ENCODE measurements around the gene MAGEF1.
A peak's percentile ranks its signal among the peaks of the same experiment; 100 is the strongest.

Gene MAGEF1

DNA sequence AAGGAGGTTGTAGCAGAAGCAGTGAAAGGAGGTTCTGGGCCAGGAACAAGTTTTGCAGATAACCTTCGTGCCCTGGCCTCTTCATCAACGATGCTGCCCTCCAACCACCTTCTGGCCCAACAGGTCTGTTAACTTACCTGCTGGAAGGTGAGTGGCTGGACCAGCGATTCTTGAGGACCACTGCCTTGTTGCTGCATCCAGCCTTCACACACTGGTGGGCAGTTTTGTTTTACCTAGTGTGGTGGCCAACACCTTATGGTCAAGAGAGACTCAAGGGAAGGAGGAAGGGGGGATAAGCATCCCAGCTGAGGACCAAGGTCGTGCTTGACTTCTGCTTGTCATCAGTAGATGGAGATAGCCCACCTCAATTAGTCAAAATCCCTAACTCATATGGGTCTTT is 7.8 kb upstream of the MAGEF1 start:
- H3K4me3 ChIP-seq (ENCODE audit: low read length): no peak overlapping the region
- TF ChIP-seq ZNF274 (IDR thresholded peaks at IDR 0.05; ENCODE audit: low read depth, low read length): no peak

DNA sequence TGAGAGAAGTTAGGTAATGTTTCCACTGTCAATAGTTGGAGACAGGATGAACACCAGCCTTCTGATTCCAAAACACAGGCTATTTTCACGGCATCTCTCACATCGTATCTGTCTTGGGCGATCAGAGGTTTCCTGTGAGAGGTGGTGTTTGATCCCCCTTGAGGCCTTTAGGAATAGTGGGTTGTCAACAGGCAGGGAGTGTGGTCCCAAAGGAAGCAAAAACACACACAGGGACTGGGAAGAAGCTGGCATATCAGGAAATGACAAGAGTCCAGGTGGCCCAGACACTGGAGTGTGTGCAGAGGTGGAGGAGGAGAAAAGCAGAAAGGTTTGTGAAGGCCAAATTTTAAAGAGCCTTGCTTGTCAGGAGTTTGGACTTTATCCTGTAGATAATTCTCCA is 6.6 kb upstream of the MAGEF1 start:
- H3K4me3 ChIP-seq (ENCODE audit: low read length): no peak overlapping the region
- TF ChIP-seq ZNF274 (IDR thresholded peaks at IDR 0.05; ENCODE audit: low read depth, low read length): no peak

DNA sequence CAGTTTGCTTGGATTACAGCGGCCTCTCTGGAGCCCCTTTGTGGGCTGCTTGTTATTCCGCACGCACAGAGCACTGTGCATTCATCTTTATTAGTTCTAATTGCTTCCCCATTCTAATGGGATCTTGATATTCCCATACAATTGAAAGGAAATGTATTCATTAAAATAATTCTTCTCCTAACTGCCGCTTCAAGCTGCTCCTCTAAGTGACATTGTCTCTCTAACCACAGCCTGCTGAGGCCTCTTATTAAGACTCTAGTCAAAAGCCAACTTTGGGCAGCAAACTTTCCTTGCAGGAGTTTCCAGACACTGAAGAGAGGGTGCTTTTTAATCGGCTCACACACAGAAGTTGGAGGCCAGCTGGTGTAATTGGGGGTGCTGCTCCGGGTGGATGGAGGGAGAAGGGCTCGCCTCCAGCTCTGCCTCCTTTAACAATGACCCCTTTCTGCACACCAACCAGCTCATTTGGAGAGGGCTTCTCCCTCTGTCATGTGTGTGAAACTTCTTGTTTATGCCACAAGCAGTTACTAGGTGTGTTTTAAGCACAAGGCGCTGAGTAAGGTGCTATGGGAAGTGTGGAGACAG is 5.6 kb upstream of the MAGEF1 start:
- TF ChIP-seq ZNF274 (IDR thresholded peaks at IDR 0.05; ENCODE audit: low read depth, low read length): no peak
- no peak overlapping the region for H3K4me3 ChIP-seq (ENCODE audit: low read length)

DNA sequence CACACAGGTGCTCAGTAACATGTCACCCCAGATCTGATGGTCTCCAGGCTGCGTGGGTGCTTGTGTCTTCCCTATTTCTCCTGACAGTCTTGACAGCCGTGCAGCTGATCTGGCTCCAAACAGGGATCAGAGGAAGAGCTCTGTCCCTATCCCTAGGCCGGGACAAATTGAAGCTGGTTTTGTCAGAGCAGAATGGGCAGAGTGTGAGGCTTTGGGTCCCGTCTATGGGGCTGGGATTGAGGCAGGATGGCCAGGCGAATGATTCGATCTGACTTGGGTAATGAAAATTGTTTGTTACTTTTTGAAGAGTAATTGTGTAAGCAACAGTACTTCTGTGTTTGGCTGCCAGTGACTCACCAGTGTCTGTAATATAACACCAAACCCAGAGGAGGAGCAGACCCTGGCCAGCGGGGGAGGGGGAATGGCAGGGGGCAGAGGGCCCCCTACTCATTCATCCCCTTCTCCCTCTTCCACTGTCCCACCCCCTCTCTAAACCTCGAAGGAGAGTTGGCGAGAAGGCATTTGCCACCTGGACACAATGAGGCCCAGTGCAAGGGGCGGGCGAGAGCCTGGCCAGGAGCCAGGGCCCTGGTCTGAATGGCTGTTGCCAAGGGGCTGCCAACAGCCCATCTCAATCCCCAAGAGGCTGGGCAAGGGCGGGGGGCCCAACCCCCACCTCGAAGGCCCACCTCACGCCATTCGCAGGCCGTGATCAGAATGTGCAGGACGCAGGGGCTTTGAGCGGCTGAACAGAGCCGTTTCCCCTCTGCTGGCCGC is 4.9 kb upstream of the MAGEF1 start:
- TF ChIP-seq ZNF274 (IDR thresholded peaks at IDR 0.05; ENCODE audit: low read depth, low read length): no peak
- no peak overlapping the region for H3K4me3 ChIP-seq (ENCODE audit: low read length)

DNA sequence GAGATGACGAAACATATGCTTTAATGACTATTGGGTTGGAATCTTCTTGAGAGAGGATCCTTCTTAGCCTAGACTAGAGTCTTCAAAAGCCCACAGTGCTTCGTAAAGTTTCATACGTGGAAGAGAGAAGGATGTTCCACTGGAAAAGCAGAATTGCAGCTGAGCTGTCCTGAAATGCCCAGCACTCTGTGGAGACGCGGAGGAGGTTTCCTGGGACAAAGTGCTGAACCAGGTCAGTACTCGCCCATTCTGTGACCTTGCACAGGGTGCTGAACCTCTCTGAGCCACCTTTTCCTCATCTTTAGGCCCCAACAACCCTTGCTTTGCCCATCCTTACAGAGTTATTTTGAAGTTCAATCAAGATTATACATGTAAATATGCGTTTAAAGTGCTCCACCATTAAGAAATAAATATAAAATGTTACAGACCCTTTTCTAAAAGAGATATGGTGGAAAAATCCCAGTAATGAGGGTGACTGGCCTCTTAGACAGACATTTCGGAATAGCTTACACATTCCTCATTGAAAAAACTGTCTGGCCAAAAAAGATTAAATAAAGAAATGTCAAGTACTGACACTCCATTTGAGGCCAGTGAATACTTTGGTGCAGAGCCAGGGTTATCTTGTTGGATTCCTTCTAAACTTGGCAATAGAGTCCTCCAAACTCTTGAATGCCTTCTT is 4.2 kb upstream of the MAGEF1 start:
- no peak overlapping the region for H3K4me3 ChIP-seq (ENCODE audit: low read length)
- no peak for TF ChIP-seq ZNF274 (IDR thresholded peaks at IDR 0.05; ENCODE audit: low read depth, low read length)

- no peak for TF ChIP-seq ZNF274 (IDR thresholded peaks at IDR 0.05; ENCODE audit: low read depth, low read length)
- no peak overlapping the region for H3K4me3 ChIP-seq (ENCODE audit: low read length)
Measured at GRCh38 chr3:184713521-184713920, 1.7 kb upstream of the MAGEF1 start.

DNA sequence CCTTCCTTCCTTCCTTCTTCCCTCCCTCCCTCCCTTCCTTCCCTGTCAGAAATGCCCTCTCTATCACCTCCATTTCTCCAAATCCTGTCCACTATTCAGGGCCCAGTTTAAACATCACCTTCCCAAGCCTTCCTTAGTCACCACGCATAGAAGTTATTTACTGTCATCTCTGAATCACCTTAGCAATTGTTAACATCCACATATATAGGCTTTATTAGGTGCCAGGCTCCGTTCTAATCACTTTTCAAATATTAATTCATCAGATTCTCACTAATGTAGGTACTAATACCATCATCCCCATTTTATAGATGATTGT is 1.1 kb upstream of the MAGEF1 start:
- no peak for TF ChIP-seq ZNF274 (IDR thresholded peaks at IDR 0.05; ENCODE audit: low read depth, low read length)
- H3K4me3 ChIP-seq (ENCODE audit: low read length): no peak overlapping the region

- peak overlapping the region; percentile 86 for H3K4me3 ChIP-seq (ENCODE audit: low read length)
- TF ChIP-seq ZNF274 (IDR thresholded peaks at IDR 0.05; ENCODE audit: low read depth, low read length): no peak
Measured at GRCh38 chr3:184712248-184713039, 580 bp upstream of the MAGEF1 start.

DNA sequence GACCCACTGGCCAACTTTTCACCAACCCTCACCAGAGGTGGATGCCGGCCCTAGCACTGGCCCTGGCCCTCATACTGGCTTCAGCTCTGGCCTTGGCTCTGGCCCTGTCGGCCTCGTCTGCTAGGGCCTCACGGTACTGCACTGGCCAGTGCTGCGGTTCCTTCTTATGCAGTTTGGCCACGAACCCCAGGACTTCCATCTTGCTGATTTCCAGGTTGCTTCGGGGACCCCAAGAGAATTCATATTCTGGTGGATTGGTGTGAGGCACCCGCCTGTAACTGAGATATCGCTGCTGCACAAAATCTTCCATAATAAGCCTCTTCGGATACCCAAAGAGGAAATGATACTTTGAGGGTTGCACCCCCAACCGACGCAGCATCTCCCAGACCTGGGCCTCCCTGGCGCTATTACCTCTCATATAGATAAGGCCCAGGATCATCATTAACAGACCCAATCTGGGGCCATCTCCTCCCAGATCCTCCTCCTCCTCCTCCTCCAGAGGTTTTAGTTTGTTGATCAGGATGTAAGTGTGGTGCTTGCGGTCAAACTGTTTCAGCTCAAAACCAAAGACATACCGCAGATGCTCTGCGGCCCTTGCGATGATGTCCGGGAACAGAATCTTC is 883 bp downstream of the MAGEF1 start:
- peak overlapping the region; percentile 86 for H3K4me3 ChIP-seq (ENCODE audit: low read length)
- no peak for TF ChIP-seq ZNF274 (IDR thresholded peaks at IDR 0.05; ENCODE audit: low read depth, low read length)

DNA sequence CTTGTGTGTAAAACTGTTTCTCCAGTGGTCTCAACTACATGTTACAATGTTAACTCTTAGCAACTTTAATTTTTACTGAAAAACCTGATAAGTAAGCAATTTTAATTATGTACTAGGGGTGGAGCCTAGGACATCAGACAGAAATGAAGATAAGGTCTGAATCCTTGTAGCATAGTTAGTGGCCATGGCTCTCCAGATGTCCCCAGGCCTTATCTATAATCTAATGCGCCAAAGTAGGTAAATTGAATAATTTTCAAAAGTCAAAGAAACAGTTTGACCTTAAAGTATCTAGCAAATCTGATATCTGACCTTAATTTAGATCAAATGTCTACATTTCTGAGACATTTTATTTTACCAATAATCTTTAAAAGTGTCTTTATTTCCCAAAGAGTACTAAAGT is 8.2 kb downstream of the MAGEF1 start:
- no peak overlapping the region for H3K4me3 ChIP-seq (ENCODE audit: low read length)
- TF ChIP-seq ZNF274 (IDR thresholded peaks at IDR 0.05; ENCODE audit: low read depth, low read length): no peak

GRCh38 chr3:184700759-184701158 is 11.1 kb downstream of the MAGEF1 start:
- TF ChIP-seq ZNF274 (IDR thresholded peaks at IDR 0.05; ENCODE audit: low read depth, low read length): no peak
- no peak overlapping the region for H3K4me3 ChIP-seq (ENCODE audit: low read length)

DNA sequence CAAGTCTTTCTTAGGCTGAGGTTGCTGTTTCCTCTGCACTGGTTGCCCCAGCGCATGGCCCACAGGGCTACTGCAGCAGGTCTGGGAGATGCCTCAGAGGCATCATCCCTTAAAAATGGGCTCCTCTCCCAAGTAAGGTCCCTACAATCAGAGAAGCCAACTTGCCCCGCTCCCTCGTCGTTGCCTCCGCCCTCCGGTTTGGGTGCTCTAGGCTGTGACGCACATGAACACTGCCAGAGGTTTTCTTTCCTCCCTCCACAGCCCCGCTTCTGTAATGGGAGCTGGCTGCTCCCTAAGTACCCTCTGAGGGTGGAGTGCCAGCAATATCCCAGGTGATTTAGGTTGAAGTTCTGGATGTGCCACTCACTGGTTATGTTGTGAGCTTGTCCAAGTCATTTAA is 14.0 kb downstream of the MAGEF1 start:
- no peak for TF ChIP-seq ZNF274 (IDR thresholded peaks at IDR 0.05; ENCODE audit: low read depth, low read length)

DNA sequence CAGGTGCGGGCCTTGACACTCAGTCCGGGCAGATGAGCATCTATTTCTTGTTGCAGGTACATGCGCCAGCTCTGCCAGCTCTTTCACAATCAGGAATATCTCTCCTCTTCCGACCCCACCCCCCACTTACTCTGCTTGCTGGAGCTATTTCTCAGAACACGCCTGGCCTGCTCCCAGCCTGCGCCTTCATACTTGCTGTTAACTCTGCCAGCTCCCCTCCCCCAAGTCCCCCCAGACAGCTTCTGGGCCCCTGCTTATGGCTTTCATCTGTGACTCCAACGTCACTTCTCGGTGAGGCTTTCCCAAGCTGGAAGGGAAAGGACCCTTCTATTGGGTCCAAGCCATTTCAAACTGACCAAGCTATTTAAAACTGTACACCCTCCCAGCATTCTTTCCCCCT is 15.2 kb downstream of the MAGEF1 start:
- no peak overlapping the region for H3K4me3 ChIP-seq (ENCODE audit: low read length)
- TF ChIP-seq ZNF274 (IDR thresholded peaks at IDR 0.05; ENCODE audit: low read depth, low read length): no peak

More for the DNA sequence above, 14.0 kb downstream of the MAGEF1 start:
- H3K4me3 ChIP-seq (ENCODE audit: low read length): no peak overlapping the region

DNA sequence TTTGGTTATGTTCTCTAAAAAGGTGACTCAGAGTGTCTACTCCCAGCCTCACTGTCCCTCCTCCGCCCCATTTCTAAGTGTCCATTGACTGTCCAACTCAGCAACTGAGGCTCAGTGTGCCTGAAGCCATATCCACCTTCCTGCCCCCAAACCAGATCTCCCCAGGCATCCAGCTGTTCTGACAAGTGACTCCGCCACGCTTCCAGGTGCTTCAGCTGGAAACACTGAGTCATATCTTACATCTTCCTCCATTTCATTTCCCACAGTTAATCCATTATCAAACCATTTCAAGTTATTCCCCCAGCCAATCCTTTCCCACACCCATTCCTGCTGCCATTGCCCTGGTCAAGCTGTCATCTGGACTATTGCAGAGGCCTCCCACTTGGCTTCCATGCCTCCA is 17.1 kb downstream of the MAGEF1 start:
- TF ChIP-seq ZNF274 (IDR thresholded peaks at IDR 0.05; ENCODE audit: low read depth, low read length): no peak
- H3K4me3 ChIP-seq (ENCODE audit: low read length): no peak overlapping the region
